HepG2 (cell line): ENCODE results near the gene ESF1. TPM values are rescaled to one million over a fixed set of nuclear protein-coding genes. Genes with fewer than 3 reads are reported as not detected.

Source experiments
- ATAC-seq: fragments of 200-7000 bp; cut with Tn5 transposase; 3 replicates; pipeline ENCODE4 v1.9.1; 2020; ENCODE audit warnings: mild to moderate bottlenecking, moderate library complexity
- BruUV-seq: library from RNA; stranded (reverse); fragments of 400-500 nt; replicated peaks from 2 replicates; lab custom pipeline; 2021; lab: Mats Ljungman, UMichigan
- CTCF ChIA-PET: fragments of 300-600 bp; formaldehyde crosslinking; extraction: SDS; loops from one replicate; lab custom pipeline; 2021; ENCODE audit warnings: low total read pairs, inconsistent platforms, low intra/inter-chr PET ratio; lab: Yijun Ruan, JAX
- POLR2A ChIA-PET: fragments of 350-600 bp; sonication (Branson Sonifier 250); formaldehyde crosslinking; loops from one replicate; lab custom pipeline; 2020; ENCODE audit warnings: antibody characterized with exemption, inconsistent platforms; lab: Yijun Ruan, JAX
- DNase-seq: peaks from one replicate; pipeline ENCODE4 v3.0.0-alpha.2; 2015; ENCODE audit warnings: low spot score
- FAIRE-seq: peaks from 3 replicates; lab custom pipeline; 2011; peaks lifted over from hg19 to GRCh38; lab: Jason Lieb, UNC
- H2AFZ ChIP-seq: one replicate; pipeline ENCODE4 v1.6.1; 2011; ENCODE audit warnings: low read length, inconsistent platforms
- H3K27ac ChIP-seq: fragments of 300-600 bp; 3 replicates; pipeline ENCODE4 v1.8.0; 2011; ENCODE audit warnings: mixed run types, mild to moderate bottlenecking, mixed read lengths, low read length, inconsistent platforms; ENCODE audit not compliant: insufficient read depth; ENCODE audit errors: extremely low read length
- H3K27me3 ChIP-seq, 2 experiments: fragments of 200-600 bp in 1 of 2; 2 replicates in 1 of 2; 3 replicates in 1 of 2; pipeline versions ENCODE4 v1.6.0 to v1.8.0; 2011; ENCODE audit warnings: low read length in 2 of 2, mild to moderate bottlenecking in 2 of 2, moderate library complexity in 2 of 2, inconsistent platforms in 1 of 2; ENCODE audit not compliant: insufficient read depth in 2 of 2, control insufficient read depth in 1 of 2
- H3K36me3 ChIP-seq, 2 experiments: fragments of 200-600 bp in 1 of 2; replicated peaks in 1 of 2; 2 replicates in 1 of 2; 3 replicates in 1 of 2; pipeline versions ENCODE4 v1.5.1 to v1.8.0; 2011; ENCODE audit warnings: low read length in 2 of 2, inconsistent platforms in 1 of 2; ENCODE audit not compliant: insufficient read depth in 2 of 2, control insufficient read depth in 1 of 2
- H3K4me1 ChIP-seq: 2 replicates; pipeline ENCODE4 v1.5.1; 2012; ENCODE audit warnings: low read length, inconsistent platforms; ENCODE audit not compliant: insufficient read depth
- H3K4me2 ChIP-seq: 2 replicates; pipeline ENCODE4 v1.6.0; 2011; ENCODE audit warnings: low read depth, low read length, inconsistent platforms
- H3K4me3 ChIP-seq, 3 experiments: fragments of 200-600 bp in 1 of 3; sonication (generic), shearing (Covaris generic) in 1 of 3; replicated peaks in 1 of 3; 2 replicates each; pipeline ENCODE4 v1.5.1; 2011 to 2016; ENCODE audit warnings: low read length in 3 of 3, inconsistent platforms in 2 of 3, low read depth in 2 of 3, mild to moderate bottlenecking in 2 of 3, control low read depth in 1 of 3, mixed read lengths in 1 of 3; ENCODE audit not compliant: insufficient read depth in 1 of 3
- H3K79me2 ChIP-seq: one replicate; pipeline ENCODE4 v1.6.1; 2011; ENCODE audit warnings: low read length, inconsistent platforms; ENCODE audit not compliant: insufficient read depth
- H3K9ac ChIP-seq: 2 replicates; pipeline ENCODE4 v1.6.0; 2011; ENCODE audit warnings: mild to moderate bottlenecking, low read depth, low read length, inconsistent platforms; ENCODE audit not compliant: insufficient read depth
- H3K9me3 ChIP-seq: 2 replicates; pipeline ENCODE4 v1.5.1; 2012; ENCODE audit warnings: mild to moderate bottlenecking, low read length
- H4K20me1 ChIP-seq: 2 replicates; pipeline ENCODE4 v1.6.0; 2011; ENCODE audit warnings: inconsistent platforms, mild to moderate bottlenecking, low read length, moderate library complexity; ENCODE audit not compliant: insufficient read depth
- ARID3A ChIP-seq: IDR thresholded peaks from 2 replicates; pipeline ENCODE4 v1.6.1; 2012; ENCODE audit warnings: low read depth, low read length, improper control_type of control experiment
- ATF2 ChIP-seq: sonication (generic); formaldehyde crosslinking; IDR thresholded peaks from 2 replicates; pipeline ENCODE4 v1.4.0; 2020; ENCODE audit warnings: missing genetic modification reagents
- CAMTA2 ChIP-seq: sonication (generic); formaldehyde crosslinking; IDR thresholded peaks from 2 replicates; pipeline ENCODE4 v1.4.0; 2020; ENCODE audit warnings: mild to moderate bottlenecking, missing genetic modification reagents, borderline replicate concordance
- ISX ChIP-seq: sonication (generic); formaldehyde crosslinking; conservative IDR thresholded peaks from 2 replicates; pipeline ENCODE4 v1.5.0; 2020; ENCODE audit warnings: missing genetic modification reagents
- KAT2B ChIP-seq: fragments of 150-350 bp; IDR thresholded peaks from 2 replicates; pipeline ENCODE4 v1.6.1; 2014; ENCODE audit warnings: low read depth, low read length, borderline replicate concordance
- NFE2 ChIP-seq: sonication (generic); formaldehyde crosslinking; IDR thresholded peaks from 2 replicates; pipeline ENCODE4 v1.4.0; 2020; ENCODE audit warnings: missing genetic modification reagents
- ZNF12 ChIP-seq: sonication (generic); formaldehyde crosslinking; IDR thresholded peaks from 2 replicates; pipeline ENCODE4 v1.5.0; 2020; ENCODE audit warnings: missing genetic modification reagents
- ZNF138 ChIP-seq: sonication (generic); formaldehyde crosslinking; IDR thresholded peaks from 2 replicates; pipeline ENCODE4 v1.5.0; 2020; ENCODE audit warnings: mild to moderate bottlenecking, low read depth, missing genetic modification reagents
- ZNF609 ChIP-seq: sonication (generic); formaldehyde crosslinking; IDR thresholded peaks from 2 replicates; pipeline ENCODE4 v1.4.0; 2020; ENCODE audit warnings: mild to moderate bottlenecking, missing genetic modification reagents, borderline replicate concordance
- ZNF713 ChIP-seq: sonication (generic); formaldehyde crosslinking; IDR thresholded peaks from 2 replicates; pipeline ENCODE4 v1.4.0; 2020; ENCODE audit warnings: mild to moderate bottlenecking, missing genetic modification reagents
- ZNF747 ChIP-seq: sonication (generic); formaldehyde crosslinking; IDR thresholded peaks from 2 replicates; pipeline ENCODE4 v1.8.1; 2023; ENCODE audit warnings: missing genetic modification reagents, mild to moderate bottlenecking, borderline replicate concordance
- WGBS: methylation state at CpG from one replicate; pipeline ENCODE4 v1.1.6; 2017; ENCODE audit warnings: low lambda C conversion rate; 5-methylcytosine and 5-hydroxymethylcytosine counted together
- in situ Hi-C: cut with HindIII; loops from 2 replicates; pipeline ENCODE4 v1.10.0; 2017; ENCODE audit warnings: low pct_unique_long_range_greater_than_20kb; ENCODE audit not compliant: extremely low pct_ligation_motif_present
- intact Hi-C: fragments of 100-400 bp; cut with micrococcal nuclease; formaldehyde crosslinking; loops from one replicate; pipeline ENCODE4 v1.10.0; 2022; ENCODE audit not compliant: unreplicated experiment
- polyA plus RNA-seq, 8 experiments: library from polyadenylated mRNA; depleted of rRNA in 3 of 8; stranded (reverse) in 7 of 8; unstranded in 1 of 8; fragments of >200 nt; fragmentation: Illumina TruSeq in 4 of 8; extraction: Trizol in 4 of 8; gene quantifications; 2 replicates each; pipeline versions ENCODE4 v1.2.1 to v1.2.3, GENCODE V29; 2011 to 2016; ENCODE audit warnings: low read depth in 4 of 8, missing spikeins in 1 of 8, mixed read lengths in 1 of 8; ENCODE audit not compliant: insufficient read depth in 1 of 8
- total RNA-seq, 5 experiments: library from RNA; depleted of rRNA; stranded (reverse); fragments of >200 nt; fragmentation: Illumina TruSeq; extraction: Trizol; gene quantifications; 2 replicates each; pipeline ENCODE4 v1.2.3, GENCODE V29; 2016; ENCODE audit warnings: low read depth in 1 of 5

ESF1 gene
- total and polyA plus RNA-seq, 2 of the 13 experiments (the other 11 are each of a cell fraction or from before 2014, with no cell fraction given) = 7.3 to 66.9 TPM

- Histone ChIP-seq H3K27me3 (no peaks in the 10 kb centered on the region), H3K9me3 (no peaks in the 10 kb centered on the region), H2AFZ (no peak overlapping the region), H3K4me2 (no peak overlapping the region), H4K20me1 (no peaks in the 10 kb centered on the region), H3K27ac (no peak overlapping the region), H3K9ac (no peak overlapping the region), H3K4me1 (peaks cover 15% of the 10 kb centered on the region), H3K79me2 (no peaks in the 10 kb centered on the region), H3K36me3 (peaks cover 23 to 60% of the 10 kb centered on the region in 2 experiments), H3K4me3 (no peak overlapping the region)
- intact Hi-C loops (no loop called here), in situ Hi-C loops (no loop called here)
- POLR2A ChIA-PET = interaction anchor here (0.9 kb wide), 1 partner anchor 33 kb away, joined by 3 read pairs; the partner anchor contains the start of genes ESF1 and NDUFAF5
- FAIRE-seq (no peak), DNase-seq (no peak), ATAC-seq (no peak)
- BruUV-seq = no TSS peak
- TF ChIP-seq ZNF713 (CRISPR knock-in tag) (no peak), ARID3A (no peak), NFE2 (CRISPR knock-in tag) (no peak)
- CTCF ChIA-PET = no interaction called here
These were observed 32.6 kb upstream of the ESF1 start for GRCh38 chr20:13817342-13817741.

- in situ Hi-C loops = no loop called here
- no peaks in the 10 kb centered on the region for H4K20me1 ChIP-seq
- H2AFZ ChIP-seq = no peak overlapping the region
- BruUV-seq = no TSS peak
- ChIA-PET POLR2A (no interaction called here), CTCF (no interaction called here)
- no peak overlapping the region for H3K4me2 ChIP-seq
- H3K36me3 ChIP-seq = peaks cover 27 to 66% of the 10 kb centered on the region in 2 experiments
- FAIRE-seq (no peak), DNase-seq (no peak), ATAC-seq (no peak)
- no peaks in the 10 kb centered on the region for H3K79me2 ChIP-seq
- H3K9ac ChIP-seq = no peak overlapping the region
- H3K4me1 ChIP-seq = peaks cover 15% of the 10 kb centered on the region
- no peak overlapping the region for H3K4me3 ChIP-seq
- H3K27ac ChIP-seq = no peak overlapping the region
- intact Hi-C loops = no loop called here
- 95% methylated on average over 3 of the region's 3 CpGs for WGBS
- no peaks in the 10 kb centered on the region for H3K27me3 ChIP-seq
- no peaks in the 10 kb centered on the region for H3K9me3 ChIP-seq
- TF ChIP-seq ISX (no peak), ZNF138 (CRISPR knock-in tag) (no peak), KAT2B (no peak), ZNF747 (no peak), ZNF609 (CRISPR knock-in tag) (no peak), ATF2 (CRISPR knock-in tag) (no peak), CAMTA2 (CRISPR knock-in tag) (no peak), ZNF12 (CRISPR knock-in tag) (no peak)
These were observed 32.0 kb upstream of the ESF1 start for GRCh38 chr20:13816757-13817156.
